Measurements from ENCODE around the gene P2RY4. TPM values are rescaled to one million over a fixed set of nuclear protein-coding genes. Genes with fewer than 3 reads are reported as not detected.
"Not testable (repeated sequence)": the region's sequence is repeated elsewhere in the genome, so short reads cannot be mapped to it uniquely, and the experiment has no call there.

The P2RY4 gene
- total RNA-seq, 1 donor from 2014 or later: 0.23 TPM

GRCh38 chrX:70289168-70289792 lies 29.3 kb upstream of the P2RY4 start:
- no peak for ATAC-seq
- intact Hi-C loops (cut with DNase I): no loop called here
- Histone ChIP-seq H3K36me3 (no peaks in the 10 kb centered on the region), H3K27me3 (no peaks in the 10 kb centered on the region), H3K4me3 (peak overlapping the region; percentile 63), H3K27ac (peak overlapping the region; percentile 47), H3K4me1 (peaks cover 6% of the 10 kb centered on the region), H3K9me3 (no peaks in the 10 kb centered on the region)
- TF ChIP-seq, protein P1, sequence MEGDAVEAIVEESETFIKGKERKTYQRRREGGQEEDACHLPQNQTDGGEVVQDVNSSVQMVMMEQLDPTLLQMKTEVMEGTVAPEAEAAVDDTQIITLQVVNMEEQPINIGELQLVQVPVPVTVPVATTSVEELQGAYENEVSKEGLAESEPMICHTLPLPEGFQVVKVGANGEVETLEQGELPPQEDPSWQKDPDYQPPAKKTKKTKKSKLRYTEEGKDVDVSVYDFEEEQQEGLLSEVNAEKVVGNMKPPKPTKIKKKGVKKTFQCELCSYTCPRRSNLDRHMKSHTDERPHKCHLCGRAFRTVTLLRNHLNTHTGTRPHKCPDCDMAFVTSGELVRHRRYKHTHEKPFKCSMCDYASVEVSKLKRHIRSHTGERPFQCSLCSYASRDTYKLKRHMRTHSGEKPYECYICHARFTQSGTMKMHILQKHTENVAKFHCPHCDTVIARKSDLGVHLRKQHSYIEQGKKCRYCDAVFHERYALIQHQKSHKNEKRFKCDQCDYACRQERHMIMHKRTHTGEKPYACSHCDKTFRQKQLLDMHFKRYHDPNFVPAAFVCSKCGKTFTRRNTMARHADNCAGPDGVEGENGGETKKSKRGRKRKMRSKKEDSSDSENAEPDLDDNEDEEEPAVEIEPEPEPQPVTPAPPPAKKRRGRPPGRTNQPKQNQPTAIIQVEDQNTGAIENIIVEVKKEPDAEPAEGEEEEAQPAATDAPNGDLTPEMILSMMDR (IDR thresholded peaks at IDR 0.05): no peak
- no peak for DNase-seq

GRCh38 chrX:70281951-70282350 lies 21.9 kb upstream of the P2RY4 start, which contains the start of gene RAB41:
TSS of gene RAB41 (plus strand) at chrX:70282172. CDS start at chrX:70282218, 46 bp downstream.
- TF ChIP-seq, protein P1 (IDR thresholded peaks at IDR 0.05): no peak
- Histone ChIP-seq H3K27ac (no peak within 1 kb of the TSS), H3K27me3 (no peaks in the 10 kb centered on the region), H3K36me3 (no peaks in the 10 kb centered on the region), H3K9me3 (no peaks in the 10 kb centered on the region), H3K4me1 (no peaks in the 10 kb centered on the region), H3K4me3 (no peak within 1 kb of the TSS)
- ATAC-seq (no peak), DNase-seq (no peak)
- intact Hi-C loops (cut with DNase I): no loop called here

DNA sequence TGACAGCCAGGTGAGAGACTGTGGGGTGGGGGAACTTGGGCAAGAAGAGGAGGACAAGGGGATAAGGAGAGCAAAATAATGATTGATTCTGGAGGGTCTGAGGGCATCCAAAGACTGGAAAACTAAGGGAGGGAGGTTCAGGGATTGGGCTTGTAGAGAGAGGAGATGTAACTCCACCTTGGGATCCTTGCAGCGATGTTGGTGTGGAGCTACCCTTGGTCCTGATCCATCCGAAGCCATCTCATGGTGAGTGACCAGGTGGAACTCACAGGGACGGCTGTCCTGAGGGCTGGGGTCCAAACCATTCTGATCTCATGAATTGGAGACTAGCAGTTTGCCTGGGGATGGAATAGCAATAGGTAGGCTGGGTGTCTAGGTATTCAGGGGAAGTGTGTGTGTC lies 20.6 kb upstream of the P2RY4 start:
- no peak for ATAC-seq
- no peak overlapping the region for H3K4me3 ChIP-seq
- intact Hi-C loops (cut with DNase I): no loop called here

GRCh38 chrX:70279081-70279480 lies 19.1 kb upstream of the P2RY4 start:
- Histone ChIP-seq H3K36me3 (no peaks in the 10 kb centered on the region), H3K9me3 (no peaks in the 10 kb centered on the region), H3K4me3 (no peak overlapping the region), H3K27ac (no peak overlapping the region), H3K4me1 (no peaks in the 10 kb centered on the region), H3K27me3 (no peaks in the 10 kb centered on the region)
- no peak for ATAC-seq
- TF ChIP-seq, protein P1 (IDR thresholded peaks at IDR 0.05): no peak
- DNase-seq: no peak
- intact Hi-C loops (cut with DNase I): no loop called here

More for the DNA sequence above, 20.6 kb upstream of the P2RY4 start:
- Histone ChIP-seq H3K36me3 (no peaks in the 10 kb centered on the region), H3K4me1 (no peaks in the 10 kb centered on the region), H3K9me3 (no peaks in the 10 kb centered on the region), H3K27ac (no peak overlapping the region), H3K27me3 (no peaks in the 10 kb centered on the region)
- TF ChIP-seq, protein P1 (IDR thresholded peaks at IDR 0.05): no peak
- no peak for DNase-seq

GRCh38 chrX:70274029-70274428 lies 14.0 kb upstream of the P2RY4 start:
- ATAC-seq; intact Hi-C loops (cut with DNase I); H3K4me1 ChIP-seq; H3K9me3 ChIP-seq; DNase-seq; H3K27ac ChIP-seq; H3K4me3 ChIP-seq; H3K27me3 ChIP-seq; H3K36me3 ChIP-seq: not testable (repeated sequence)

DNA sequence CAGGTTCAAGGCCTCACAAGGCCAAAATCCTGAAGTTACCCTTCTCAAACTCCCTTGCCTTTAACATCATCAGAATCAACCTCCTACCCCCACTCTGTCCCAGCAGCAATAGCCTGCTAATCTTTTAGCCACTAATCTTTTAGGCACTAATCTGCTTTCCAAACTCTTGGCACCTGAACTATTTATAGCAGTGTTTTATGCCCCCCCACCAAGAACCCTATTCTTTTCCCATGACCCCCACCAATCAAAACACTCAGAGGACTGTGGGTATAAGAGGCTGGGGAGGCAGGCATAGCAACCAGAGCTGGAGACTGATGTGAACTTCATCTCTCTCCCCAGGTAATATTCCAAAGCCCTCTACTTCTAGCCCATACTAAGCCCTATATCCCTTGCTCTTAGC lies 8.0 kb upstream of the P2RY4 start, which contains the start of gene ARR3:
Gene ARR3, plus strand, starts transcription at position 301 of the 400 bp plus-strand sequence. CDS start 1,052 bp downstream, outside the sequence.
- DNase-seq (no peak), ATAC-seq (no peak)
- H3K4me1 ChIP-seq: no peaks in the 10 kb centered on the region
- H3K9me3 ChIP-seq: no peaks in the 10 kb centered on the region
- TF ChIP-seq, protein P1 (IDR thresholded peaks at IDR 0.05): no peak
- H3K27ac ChIP-seq: no peak within 1 kb of the TSS
- intact Hi-C loops (cut with DNase I): no loop called here
- no peaks in the 10 kb centered on the region for H3K27me3 ChIP-seq
- no peak within 1 kb of the TSS for H3K4me3 ChIP-seq
- no peaks in the 10 kb centered on the region for H3K36me3 ChIP-seq
